Epithelial cell of proximal tubule (primary cell): Measurements from ENCODE around the gene ZNF787. TPM values are rescaled to one million over a fixed set of nuclear protein-coding genes. Genes with fewer than 3 reads are reported as not detected.

Source experiments
- DNase-seq: peaks from one replicate; pipeline ENCODE4 v3.0.0-alpha.2; 2011; ENCODE audit warnings: low read depth
- H3K4me3 ChIP-seq: 2 replicates; pipeline ENCODE4 v1.5.1; 2011; ENCODE audit warnings: low read depth, mild to moderate bottlenecking, low read length
- total RNA-seq: library from RNA; depleted of rRNA; stranded (reverse); fragments of >200 nt; gene quantifications from 2 replicates; pipeline ENCODE4 v1.2.3, GENCODE V29; 2015
- TF ChIP-seq, protein P1 (sequence below): conservative IDR thresholded peaks from 2 replicates; pipeline ENCODE4 v1.5.1; 2012; ENCODE audit warnings: low read depth, mild to moderate bottlenecking, low read length

The ZNF787 gene
- total RNA-seq, 1 donor from 2014 or later: 19.6 TPM

GRCh38 chr19:56132316-56132822 is 11.3 kb upstream of the ZNF787 start:
- H3K4me3 ChIP-seq: no peak overlapping the region
- DNase-seq: no peak
- TF ChIP-seq, protein P1, sequence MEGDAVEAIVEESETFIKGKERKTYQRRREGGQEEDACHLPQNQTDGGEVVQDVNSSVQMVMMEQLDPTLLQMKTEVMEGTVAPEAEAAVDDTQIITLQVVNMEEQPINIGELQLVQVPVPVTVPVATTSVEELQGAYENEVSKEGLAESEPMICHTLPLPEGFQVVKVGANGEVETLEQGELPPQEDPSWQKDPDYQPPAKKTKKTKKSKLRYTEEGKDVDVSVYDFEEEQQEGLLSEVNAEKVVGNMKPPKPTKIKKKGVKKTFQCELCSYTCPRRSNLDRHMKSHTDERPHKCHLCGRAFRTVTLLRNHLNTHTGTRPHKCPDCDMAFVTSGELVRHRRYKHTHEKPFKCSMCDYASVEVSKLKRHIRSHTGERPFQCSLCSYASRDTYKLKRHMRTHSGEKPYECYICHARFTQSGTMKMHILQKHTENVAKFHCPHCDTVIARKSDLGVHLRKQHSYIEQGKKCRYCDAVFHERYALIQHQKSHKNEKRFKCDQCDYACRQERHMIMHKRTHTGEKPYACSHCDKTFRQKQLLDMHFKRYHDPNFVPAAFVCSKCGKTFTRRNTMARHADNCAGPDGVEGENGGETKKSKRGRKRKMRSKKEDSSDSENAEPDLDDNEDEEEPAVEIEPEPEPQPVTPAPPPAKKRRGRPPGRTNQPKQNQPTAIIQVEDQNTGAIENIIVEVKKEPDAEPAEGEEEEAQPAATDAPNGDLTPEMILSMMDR: no peak

- no peak for DNase-seq
- TF ChIP-seq, protein P1: no peak
- no peak overlapping the region for H3K4me3 ChIP-seq
Observed at GRCh38 chr19:56131651-56132050, 10.6 kb upstream of the ZNF787 start.

- H3K4me3 ChIP-seq: no peak overlapping the region
- TF ChIP-seq, protein P1: no peak
- no peak for DNase-seq
Observed at GRCh38 chr19:56130006-56130405, 8.9 kb upstream of the ZNF787 start.

- DNase-seq: no peak
- H3K4me3 ChIP-seq: no peak overlapping the region
- TF ChIP-seq, protein P1: no peak
Observed at GRCh38 chr19:56126983-56127780, 6.1 kb upstream of the ZNF787 start.

GRCh38 chr19:56125806-56126590 is 4.9 kb upstream of the ZNF787 start:
- no peak overlapping the region for H3K4me3 ChIP-seq
- no peak for DNase-seq
- TF ChIP-seq, protein P1: no peak

DNA sequence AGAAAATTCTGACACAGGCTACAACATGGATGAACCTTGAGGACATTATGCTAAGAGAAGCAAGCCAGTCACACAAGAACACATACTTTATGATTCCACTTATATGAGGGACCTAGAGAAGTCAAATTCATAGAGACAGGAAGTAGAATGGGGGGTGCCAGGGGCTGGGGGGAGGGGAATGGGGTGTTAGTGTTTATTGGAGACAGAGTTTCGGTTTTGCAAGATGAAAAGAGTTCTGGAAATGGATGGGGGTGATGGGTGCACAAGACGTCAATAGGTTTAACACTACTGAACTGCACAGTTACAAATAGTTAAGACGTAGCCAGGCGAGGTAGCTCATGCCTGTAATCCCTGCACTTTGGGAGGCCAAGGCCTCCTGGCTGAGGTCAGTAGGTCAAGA is 3.5 kb upstream of the ZNF787 start:
- no peak for DNase-seq
- no peak overlapping the region for H3K4me3 ChIP-seq
- TF ChIP-seq, protein P1: no peak
